ENCODE data around the gene PLEKHM3.

PLEKHM3 gene

DNA sequence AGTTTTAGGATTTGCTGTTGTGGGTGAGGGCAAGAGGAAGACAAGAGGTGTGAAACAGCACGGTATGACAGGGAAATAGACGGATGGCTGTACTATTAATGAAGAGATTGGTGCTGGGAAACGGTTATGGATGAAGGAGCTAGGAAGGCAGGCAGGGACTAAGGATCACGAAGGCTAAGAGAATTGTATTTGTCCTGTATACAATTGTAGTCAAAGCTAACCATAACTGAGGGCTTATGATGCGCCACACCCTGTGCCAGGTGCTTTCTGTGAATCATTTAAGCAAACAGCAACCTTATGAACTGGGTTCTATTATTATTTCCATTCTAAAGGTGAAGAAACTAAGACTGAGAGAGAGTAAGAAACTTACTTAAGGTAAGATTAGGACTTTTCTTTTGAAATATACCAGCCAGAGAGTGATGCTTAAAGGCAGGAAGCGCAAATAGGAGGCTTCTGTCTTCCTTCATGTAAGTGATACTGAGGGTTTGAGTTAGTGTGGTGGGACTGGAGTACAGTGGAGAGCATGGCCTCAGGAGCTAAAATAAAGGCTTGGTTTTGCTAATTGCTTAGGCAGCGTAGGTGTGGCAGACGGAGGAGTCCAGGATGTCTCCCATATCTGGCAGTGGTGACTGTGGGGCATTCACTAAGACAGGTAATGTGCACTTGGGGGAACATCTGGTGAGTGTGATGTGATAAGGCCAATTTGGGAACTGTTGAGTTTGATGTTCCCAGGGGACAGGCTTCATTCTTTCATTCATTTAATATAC lies 85.8 kb downstream of the PLEKHM3 start:
- no peak overlapping the region for H3K4me3 ChIP-seq (ENCODE audit: low read depth, low read length)
- DNase-seq (ENCODE audit: low read depth): no peak
- TF ChIP-seq POLR2A (IDR thresholded peaks at IDR 0.05; ENCODE audit: extremely low read depth, insufficient read length) (no peak), MYC (IDR thresholded peaks at IDR 0.05; ENCODE audit: low read depth, low read length) (no peak)
- TF ChIP-seq, protein P1, sequence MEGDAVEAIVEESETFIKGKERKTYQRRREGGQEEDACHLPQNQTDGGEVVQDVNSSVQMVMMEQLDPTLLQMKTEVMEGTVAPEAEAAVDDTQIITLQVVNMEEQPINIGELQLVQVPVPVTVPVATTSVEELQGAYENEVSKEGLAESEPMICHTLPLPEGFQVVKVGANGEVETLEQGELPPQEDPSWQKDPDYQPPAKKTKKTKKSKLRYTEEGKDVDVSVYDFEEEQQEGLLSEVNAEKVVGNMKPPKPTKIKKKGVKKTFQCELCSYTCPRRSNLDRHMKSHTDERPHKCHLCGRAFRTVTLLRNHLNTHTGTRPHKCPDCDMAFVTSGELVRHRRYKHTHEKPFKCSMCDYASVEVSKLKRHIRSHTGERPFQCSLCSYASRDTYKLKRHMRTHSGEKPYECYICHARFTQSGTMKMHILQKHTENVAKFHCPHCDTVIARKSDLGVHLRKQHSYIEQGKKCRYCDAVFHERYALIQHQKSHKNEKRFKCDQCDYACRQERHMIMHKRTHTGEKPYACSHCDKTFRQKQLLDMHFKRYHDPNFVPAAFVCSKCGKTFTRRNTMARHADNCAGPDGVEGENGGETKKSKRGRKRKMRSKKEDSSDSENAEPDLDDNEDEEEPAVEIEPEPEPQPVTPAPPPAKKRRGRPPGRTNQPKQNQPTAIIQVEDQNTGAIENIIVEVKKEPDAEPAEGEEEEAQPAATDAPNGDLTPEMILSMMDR (IDR thresholded peaks at IDR 0.05; ENCODE audit: low read depth, low read length): no peak
- TF ChIP-seq, protein P2, sequence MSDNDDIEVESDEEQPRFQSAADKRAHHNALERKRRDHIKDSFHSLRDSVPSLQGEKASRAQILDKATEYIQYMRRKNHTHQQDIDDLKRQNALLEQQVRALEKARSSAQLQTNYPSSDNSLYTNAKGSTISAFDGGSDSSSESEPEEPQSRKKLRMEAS (IDR thresholded peaks at IDR 0.05; ENCODE audit: low read depth, low read length): no peak

DNA sequence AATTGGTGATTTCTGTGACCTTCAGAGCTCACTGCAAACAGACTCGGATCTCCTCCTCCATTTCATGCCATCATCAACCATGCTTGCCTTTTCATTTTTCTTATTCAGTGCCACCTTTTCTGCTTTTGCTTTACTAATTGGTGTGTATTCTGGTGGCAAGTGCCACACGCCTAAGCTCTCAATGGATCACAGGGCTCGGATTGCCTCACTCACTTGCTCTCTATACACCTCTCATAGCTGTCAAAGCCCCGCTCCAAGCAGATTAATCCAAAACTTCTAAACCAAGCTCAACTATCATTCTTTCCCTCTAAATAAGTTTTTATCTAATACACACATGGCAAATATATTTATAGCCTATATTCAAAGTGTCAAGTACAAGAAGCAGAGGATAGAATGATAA lies 86.4 kb downstream of the PLEKHM3 start:
- DNase-seq (ENCODE audit: low read depth): no peak
- H3K4me3 ChIP-seq (ENCODE audit: low read depth, low read length): no peak overlapping the region
- TF ChIP-seq, protein P1 (IDR thresholded peaks at IDR 0.05; ENCODE audit: low read depth, low read length): no peak
- TF ChIP-seq MYC (IDR thresholded peaks at IDR 0.05; ENCODE audit: low read depth, low read length): no peak
- TF ChIP-seq, protein P2 (IDR thresholded peaks at IDR 0.05; ENCODE audit: low read depth, low read length): no peak
- no peak for TF ChIP-seq POLR2A (IDR thresholded peaks at IDR 0.05; ENCODE audit: extremely low read depth, insufficient read length)

DNA sequence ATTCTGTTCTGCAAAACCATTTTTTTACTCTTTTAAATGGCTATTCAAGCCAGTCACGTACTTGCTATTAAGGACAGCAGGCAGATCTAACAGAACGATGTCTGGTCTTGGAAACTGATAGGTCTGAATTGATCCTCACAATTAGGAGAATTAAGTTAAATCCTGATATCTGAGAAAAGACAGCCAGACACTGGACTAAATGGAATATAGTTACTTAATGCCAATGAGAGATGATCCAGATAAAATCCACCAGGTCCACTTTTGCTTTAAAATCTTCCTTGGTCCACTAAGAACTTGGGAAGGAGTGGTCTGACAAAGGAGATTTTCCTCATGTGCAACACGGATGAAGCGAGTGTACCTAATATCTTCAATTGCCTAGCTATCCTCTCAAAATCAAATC lies 86.9 kb downstream of the PLEKHM3 start:
- DNase-seq (ENCODE audit: low read depth): no peak
- H3K4me3 ChIP-seq (ENCODE audit: low read depth, low read length): no peak overlapping the region
- TF ChIP-seq, protein P2 (IDR thresholded peaks at IDR 0.05; ENCODE audit: low read depth, low read length): no peak
- TF ChIP-seq POLR2A (IDR thresholded peaks at IDR 0.05; ENCODE audit: extremely low read depth, insufficient read length): no peak

DNA sequence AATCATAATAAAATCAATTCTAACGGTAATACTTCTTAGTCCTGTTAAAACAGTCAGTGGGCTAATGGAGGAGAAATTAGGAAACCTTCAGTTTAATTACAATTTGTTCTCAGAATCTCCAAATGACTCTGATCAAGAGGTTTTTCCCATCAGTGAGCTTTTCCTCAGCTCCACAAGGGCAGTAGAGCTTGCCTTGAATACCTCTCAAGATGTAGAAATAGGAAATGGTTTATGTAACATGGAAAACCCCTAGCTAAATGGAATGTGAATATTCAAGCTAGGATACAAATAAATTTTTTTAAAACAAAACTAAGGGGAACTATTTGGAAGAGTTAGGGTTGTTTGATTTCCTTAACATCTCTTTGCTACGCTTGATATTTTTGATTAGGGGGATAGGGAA lies 87.5 kb downstream of the PLEKHM3 start:
- H3K4me3 ChIP-seq (ENCODE audit: low read depth, low read length): no peak overlapping the region
- TF ChIP-seq MYC (IDR thresholded peaks at IDR 0.05; ENCODE audit: low read depth, low read length): no peak
- TF ChIP-seq, protein P2 (IDR thresholded peaks at IDR 0.05; ENCODE audit: low read depth, low read length): no peak
- no peak for DNase-seq (ENCODE audit: low read depth)

DNA sequence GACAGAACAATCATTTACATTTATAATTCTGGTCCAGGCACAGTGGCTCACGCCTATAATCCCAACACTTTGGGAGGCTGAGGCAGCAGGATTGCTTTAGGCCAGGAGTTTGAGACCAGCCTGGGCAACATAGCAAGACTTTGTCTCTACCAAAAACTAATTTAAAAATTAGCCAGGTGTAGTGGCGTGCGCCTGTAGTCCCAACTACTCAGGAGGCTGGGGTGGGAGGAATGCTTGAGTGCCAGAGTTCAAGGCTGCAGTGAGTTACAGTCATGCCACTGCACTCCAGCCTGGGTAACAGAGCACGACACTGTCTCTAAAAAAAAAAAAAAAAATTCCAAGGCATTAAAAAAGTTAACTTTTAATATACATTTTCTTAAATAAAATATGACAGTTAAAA lies 88.1 kb downstream of the PLEKHM3 start:
- no peak for DNase-seq (ENCODE audit: low read depth)
- H3K4me3 ChIP-seq (ENCODE audit: low read depth, low read length): no peak overlapping the region
- TF ChIP-seq POLR2A (IDR thresholded peaks at IDR 0.05; ENCODE audit: extremely low read depth, insufficient read length) (no peak), MYC (IDR thresholded peaks at IDR 0.05; ENCODE audit: low read depth, low read length) (no peak)
- TF ChIP-seq, protein P1 (IDR thresholded peaks at IDR 0.05; ENCODE audit: low read depth, low read length): no peak
- TF ChIP-seq, protein P2 (IDR thresholded peaks at IDR 0.05; ENCODE audit: low read depth, low read length): no peak

DNA sequence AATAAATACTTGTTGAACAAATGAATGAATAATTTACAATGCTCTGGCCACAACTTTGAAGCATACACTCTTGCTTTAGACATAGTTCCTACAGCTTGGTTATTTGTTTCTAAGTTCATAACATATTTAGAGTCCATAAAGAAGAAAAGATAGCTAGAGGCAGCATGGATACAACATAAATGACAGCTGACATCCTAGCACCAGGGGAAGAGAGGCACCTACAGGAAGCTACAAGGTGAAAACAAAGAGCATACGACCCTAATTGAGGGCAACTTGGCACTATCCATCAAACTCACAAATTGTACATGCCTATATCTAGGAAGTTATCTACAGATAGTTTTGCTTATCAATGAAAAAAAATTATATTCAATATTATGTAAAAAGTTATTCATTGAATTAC lies 88.9 kb downstream of the PLEKHM3 start:
- no peak overlapping the region for H3K4me3 ChIP-seq (ENCODE audit: low read depth, low read length)
- DNase-seq (ENCODE audit: low read depth): no peak

More for the DNA sequence above, 88.9 kb downstream of the PLEKHM3 start:
- TF ChIP-seq, protein P2 (IDR thresholded peaks at IDR 0.05; ENCODE audit: low read depth, low read length): no peak
- TF ChIP-seq, protein P1 (IDR thresholded peaks at IDR 0.05; ENCODE audit: low read depth, low read length): no peak
- TF ChIP-seq MYC (IDR thresholded peaks at IDR 0.05; ENCODE audit: low read depth, low read length) (no peak), POLR2A (IDR thresholded peaks at IDR 0.05; ENCODE audit: extremely low read depth, insufficient read length) (no peak)
